Transverse colon (tissue), 4 donors: Measurements from ENCODE around the gene TENT4B.

Experiments used
- EP300 ChIP-seq: sonication (generic); formaldehyde crosslinking; IDR thresholded peaks from one replicate; pipeline ENCODE4 v1.6.1; 2017; ENCODE audit warnings: antibody characterized with exemption, low read depth
- POLR2A ChIP-seq: fragments of 450-650 bp; IDR thresholded peaks from one replicate; pipeline ENCODE4 v1.6.1; 2016; ENCODE audit warnings: antibody characterized with exemption, mild to moderate bottlenecking, moderate library complexity
- POLR2AphosphoS5 ChIP-seq, 3 donors: sonication (generic); formaldehyde crosslinking; IDR thresholded peaks; one replicate each; pipeline ENCODE4 v1.6.1; 2016; ENCODE audit warnings: antibody characterized with exemption in 3 of 3
- TF ChIP-seq, protein P1 (sequence below), 5 experiments: fragments of 200-600 bp in 3 of 5; fragments of 450-650 bp in 2 of 5; sonication (generic) in 3 of 5; IDR thresholded peaks; 1 replicate in 2 of 5; 2 replicates in 3 of 5; pipeline ENCODE4 v1.5.1; 2016 to 2017; ENCODE audit warnings: antibody characterized with exemption in 5 of 5, inconsistent platforms in 3 of 5, mild to moderate bottlenecking in 2 of 5, moderate library complexity in 1 of 5

DNA sequence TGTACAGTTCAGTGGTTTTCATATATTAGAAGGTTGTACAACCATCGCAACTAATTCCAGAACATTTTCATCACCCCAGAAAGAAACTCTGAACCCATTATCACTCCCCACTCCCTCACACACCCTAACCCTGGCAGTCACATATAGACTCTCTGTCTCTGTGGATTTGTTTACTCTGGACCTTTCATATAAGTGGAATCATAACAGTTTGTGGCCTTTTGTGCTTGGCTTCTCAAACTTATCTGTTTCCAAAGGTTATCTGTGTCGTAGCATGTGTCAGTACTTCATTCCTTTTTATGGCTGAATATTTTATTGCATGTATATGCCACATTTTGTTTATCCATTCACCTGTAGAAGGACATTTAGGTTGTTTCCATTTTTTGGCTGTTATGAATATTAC is 12.4 kb downstream of the TENT4B start:
- peak in 1 of 3 donors; percentile 47 for TF ChIP-seq POLR2AphosphoS5 (IDR thresholded peaks at IDR 0.05)
- TF ChIP-seq, protein P1, sequence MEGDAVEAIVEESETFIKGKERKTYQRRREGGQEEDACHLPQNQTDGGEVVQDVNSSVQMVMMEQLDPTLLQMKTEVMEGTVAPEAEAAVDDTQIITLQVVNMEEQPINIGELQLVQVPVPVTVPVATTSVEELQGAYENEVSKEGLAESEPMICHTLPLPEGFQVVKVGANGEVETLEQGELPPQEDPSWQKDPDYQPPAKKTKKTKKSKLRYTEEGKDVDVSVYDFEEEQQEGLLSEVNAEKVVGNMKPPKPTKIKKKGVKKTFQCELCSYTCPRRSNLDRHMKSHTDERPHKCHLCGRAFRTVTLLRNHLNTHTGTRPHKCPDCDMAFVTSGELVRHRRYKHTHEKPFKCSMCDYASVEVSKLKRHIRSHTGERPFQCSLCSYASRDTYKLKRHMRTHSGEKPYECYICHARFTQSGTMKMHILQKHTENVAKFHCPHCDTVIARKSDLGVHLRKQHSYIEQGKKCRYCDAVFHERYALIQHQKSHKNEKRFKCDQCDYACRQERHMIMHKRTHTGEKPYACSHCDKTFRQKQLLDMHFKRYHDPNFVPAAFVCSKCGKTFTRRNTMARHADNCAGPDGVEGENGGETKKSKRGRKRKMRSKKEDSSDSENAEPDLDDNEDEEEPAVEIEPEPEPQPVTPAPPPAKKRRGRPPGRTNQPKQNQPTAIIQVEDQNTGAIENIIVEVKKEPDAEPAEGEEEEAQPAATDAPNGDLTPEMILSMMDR (IDR thresholded peaks at IDR 0.05) = no peak
- no peak for TF ChIP-seq EP300
- no peak for TF ChIP-seq POLR2A
